ENCODE data around the gene POLL. TPM values are rescaled to one million over a fixed set of nuclear protein-coding genes. Genes with fewer than 3 reads are reported as not detected.

POLL gene
- total RNA-seq, 4 donors from 2014 or later, result 10.8 to 22.0 (median 16.1) TPM

DNA sequence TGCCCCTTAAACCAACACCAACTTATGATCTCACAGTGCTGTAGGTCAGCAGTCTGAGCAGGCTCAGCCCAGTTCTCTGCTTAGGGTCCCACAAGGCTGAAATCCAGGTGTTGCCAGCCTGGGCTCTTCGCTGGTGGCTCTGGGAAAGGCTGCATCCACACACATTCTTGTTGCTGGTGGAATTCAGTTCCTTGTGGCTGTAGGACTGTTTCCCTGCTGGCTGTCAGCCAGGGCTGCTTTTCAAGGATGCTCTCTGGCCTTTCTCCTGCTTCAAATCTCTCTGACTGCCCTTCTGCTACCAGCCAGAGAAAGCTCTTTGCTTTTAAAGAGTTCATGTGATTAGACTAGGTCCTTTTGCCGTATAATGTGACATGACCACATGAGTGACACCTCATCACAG, 15.3 kb downstream of the POLL start:
- no peak for ATAC-seq (ENCODE audit: low FRiP score)
- TF ChIP-seq, protein P1, sequence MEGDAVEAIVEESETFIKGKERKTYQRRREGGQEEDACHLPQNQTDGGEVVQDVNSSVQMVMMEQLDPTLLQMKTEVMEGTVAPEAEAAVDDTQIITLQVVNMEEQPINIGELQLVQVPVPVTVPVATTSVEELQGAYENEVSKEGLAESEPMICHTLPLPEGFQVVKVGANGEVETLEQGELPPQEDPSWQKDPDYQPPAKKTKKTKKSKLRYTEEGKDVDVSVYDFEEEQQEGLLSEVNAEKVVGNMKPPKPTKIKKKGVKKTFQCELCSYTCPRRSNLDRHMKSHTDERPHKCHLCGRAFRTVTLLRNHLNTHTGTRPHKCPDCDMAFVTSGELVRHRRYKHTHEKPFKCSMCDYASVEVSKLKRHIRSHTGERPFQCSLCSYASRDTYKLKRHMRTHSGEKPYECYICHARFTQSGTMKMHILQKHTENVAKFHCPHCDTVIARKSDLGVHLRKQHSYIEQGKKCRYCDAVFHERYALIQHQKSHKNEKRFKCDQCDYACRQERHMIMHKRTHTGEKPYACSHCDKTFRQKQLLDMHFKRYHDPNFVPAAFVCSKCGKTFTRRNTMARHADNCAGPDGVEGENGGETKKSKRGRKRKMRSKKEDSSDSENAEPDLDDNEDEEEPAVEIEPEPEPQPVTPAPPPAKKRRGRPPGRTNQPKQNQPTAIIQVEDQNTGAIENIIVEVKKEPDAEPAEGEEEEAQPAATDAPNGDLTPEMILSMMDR (IDR thresholded peaks at IDR 0.05), result no peak
- DNase-seq (ENCODE audit: low spot score), result no peak

DNA sequence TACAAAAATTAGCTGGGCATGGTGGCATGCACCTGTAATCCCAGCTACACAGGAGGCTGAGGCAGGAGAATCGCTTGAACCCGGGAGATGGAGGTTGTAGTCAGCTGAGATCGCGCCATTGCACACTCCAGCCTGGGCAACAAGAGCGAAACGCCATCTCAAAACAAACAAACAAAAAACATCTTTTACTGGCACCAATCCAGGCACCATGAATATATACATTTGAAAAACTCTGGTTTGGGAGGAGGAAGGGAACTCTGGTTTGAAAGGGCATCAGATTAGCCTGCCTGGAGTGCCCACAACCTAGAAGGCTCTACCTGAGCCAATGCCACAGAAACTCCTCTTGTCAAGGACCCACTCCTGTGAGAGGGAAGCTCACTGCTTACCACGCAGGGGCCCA, 15.9 kb downstream of the POLL start:
- ATAC-seq (ENCODE audit: low FRiP score), result no peak
- TF ChIP-seq, protein P1 (IDR thresholded peaks at IDR 0.05), result no peak
- DNase-seq (ENCODE audit: low spot score), result no peak

DNA sequence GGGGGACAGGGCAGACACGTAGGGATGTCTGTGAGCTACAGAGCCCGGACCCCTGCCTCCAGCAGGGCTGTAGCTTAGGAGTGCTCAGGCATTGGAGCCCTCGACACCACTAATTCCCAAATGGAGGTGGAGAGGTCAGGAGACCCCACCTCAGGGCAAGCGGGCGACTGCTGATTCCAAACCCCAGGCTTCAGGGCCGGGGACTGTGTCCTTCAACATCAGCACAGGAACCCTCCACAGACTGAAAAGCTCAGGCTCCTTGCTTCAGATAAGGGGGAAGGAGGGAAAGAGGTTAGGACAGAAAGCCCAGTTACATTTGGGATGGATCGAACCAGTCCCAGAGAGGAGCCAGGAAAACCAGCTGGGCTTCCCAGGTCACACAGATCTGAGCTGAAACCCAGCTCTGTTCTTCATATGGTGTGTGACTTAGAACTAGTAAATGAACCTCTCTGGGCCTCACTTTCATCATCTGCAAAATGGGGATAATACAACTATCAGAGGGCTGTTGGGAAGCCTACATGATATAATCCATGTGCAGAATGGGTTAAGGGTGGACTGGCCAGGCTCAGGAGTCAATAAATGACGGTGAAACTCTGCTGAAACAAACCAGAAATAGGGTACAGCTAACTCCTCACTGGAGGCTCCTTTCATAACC, 16.7 kb downstream of the POLL start:
- DNase-seq (ENCODE audit: low spot score), result no peak
- TF ChIP-seq, protein P1 (IDR thresholded peaks at IDR 0.05), result no peak
- no peak for ATAC-seq (ENCODE audit: low FRiP score)

DNA sequence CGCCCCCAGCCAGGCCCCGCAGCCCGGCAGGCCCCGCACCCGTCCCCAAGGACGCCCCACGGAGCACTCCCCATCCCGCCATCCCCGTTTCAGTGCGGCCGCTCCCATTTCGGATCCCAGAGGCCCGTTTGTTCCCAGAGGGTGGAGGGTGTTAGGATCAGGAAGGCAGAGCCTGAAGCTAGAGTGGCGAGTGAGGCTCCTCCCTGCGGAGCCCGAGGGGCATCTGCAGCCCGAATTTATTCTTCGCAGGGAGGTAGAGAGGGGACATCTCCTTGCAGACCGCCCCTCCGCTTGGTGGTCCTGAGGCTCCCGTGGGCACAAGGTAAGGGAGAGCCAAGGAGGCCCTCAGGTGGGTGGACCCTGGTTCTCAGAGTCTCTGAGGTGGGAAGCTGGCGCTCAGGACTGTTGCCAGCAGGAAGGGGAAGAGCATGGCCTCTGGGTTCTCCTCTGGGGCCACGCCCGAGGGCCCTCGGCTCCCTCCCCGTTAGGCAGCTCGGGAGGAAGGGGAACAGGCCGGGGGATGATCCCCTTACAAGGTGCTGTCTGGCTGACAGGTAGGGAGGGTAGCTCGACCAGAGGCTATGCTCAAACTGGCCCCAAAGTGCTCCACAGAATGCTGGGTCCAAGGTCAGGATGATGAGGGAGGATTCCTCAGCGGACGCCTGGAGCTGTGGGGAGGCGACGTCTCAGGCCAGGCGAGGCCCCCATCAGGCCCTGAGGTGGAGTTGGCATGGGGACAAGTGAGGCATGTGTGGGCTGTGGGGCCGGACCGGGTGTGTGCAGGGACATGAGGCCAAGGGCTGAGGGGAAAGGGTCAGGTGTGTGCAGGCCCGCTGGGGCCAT, 17.4 kb downstream of the POLL start:
- DNase-seq (ENCODE audit: low spot score) (no peak), ATAC-seq (ENCODE audit: low FRiP score) (peak; percentile 8)
- TF ChIP-seq, protein P1 (IDR thresholded peaks at IDR 0.05), result no peak

DNA sequence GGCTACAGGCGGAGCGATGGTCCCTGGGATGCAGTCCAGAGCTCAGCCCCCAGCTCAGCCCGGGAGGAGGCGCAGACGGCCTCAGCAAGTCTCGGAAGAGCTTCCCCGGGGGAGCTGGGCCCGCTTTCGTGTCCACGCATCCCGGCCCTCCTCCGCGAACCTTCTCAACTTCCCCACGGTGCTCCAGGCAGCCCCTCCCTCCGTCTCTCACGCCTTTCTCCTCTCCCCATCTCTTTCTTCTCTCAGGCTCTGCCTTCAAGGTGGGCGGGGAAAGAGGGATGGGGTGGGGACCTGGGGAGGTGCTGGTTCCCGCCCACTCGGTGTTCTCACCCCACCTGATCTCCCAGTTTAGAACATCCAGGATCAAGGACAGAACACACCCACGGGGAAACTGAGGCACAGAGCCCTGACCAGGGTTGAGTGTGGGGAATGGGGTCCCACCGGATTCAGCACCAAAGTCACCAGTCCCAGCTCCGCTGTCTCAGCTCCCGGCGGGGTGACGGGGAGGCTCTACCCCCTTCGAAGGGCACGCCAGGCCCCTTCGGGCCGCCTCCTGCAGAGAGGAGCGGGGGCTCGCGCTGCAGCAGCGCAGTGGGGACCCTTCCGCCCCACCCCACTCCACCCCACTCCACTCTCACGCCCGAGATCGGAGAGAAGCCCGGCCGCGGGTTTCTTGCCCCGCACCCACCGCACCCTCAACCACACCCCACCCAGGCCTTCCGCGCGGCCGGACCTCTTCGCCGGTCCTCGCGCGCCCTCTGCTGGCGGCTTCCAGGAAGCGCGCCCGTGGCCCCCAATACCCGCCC, 18.2 kb downstream of the POLL start:
- peak; percentile 85 for ATAC-seq (ENCODE audit: low FRiP score)
- TF ChIP-seq, protein P1 (IDR thresholded peaks at IDR 0.05), result peak in 1 of 3 donors; percentile 37
- DNase-seq (ENCODE audit: low spot score), result peak; percentile 82

DNA sequence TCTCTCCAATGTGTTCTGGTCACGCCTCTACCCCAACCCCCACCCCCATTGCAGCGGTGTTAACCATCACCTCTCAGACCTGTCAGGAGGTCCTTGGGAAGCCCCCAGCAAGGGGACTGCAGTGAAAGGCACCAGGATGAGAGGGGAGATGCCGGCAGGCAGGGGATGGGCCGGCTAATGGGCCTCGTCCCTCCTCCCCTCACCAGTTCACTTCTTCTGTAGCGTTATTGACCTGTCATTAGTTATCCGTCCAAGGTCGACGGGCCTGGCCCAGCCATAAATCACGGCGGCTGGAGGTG, 18.8 kb downstream of the POLL start:
- ATAC-seq (ENCODE audit: low FRiP score), result no peak
- TF ChIP-seq, protein P1 (IDR thresholded peaks at IDR 0.05), result no peak
- DNase-seq (ENCODE audit: low spot score), result no peak
